Endothelial cell (in vitro differentiated cells): Measurements from ENCODE around the gene GLUL. TPM values are rescaled to one million over a fixed set of nuclear protein-coding genes. Genes with fewer than 3 reads are reported as not detected.

Experiments
- total RNA-seq: library from RNA; stranded (reverse); fragmentation: NEBNext Ultra II Directional; extraction: Animal tissue kit (Norgen Biotek cat#: 25700); gene quantifications from one replicate; pipeline ENCODE4 v1.2.1, GENCODE V29; 2021; ENCODE audit not compliant: unreplicated experiment

The GLUL gene
- total RNA-seq, 1 donor from 2014 or later, result 472 TPM

Other genes starting within 250 kb of the GLUL start
- gene TEDDM1, start 8.9 kb upstream of the GLUL start, total RNA-seq, result not detected
- not detected for gene RGSL1, start 58.4 kb upstream of the GLUL start, total RNA-seq
- gene RNASEL, start 197.5 kb upstream of the GLUL start, total RNA-seq, result 2.3 TPM
- 11.8 TPM for gene RGS16, start 212.6 kb upstream of the GLUL start, total RNA-seq